COR-L47 (cell line): ENCODE results near the gene TYSND1.
"Not testable (repeated sequence)": the region's sequence is repeated elsewhere in the genome, so short reads cannot be mapped to it uniquely, and the experiment has no call there.

ENCODE experiments used
- DNase-seq: peaks from one replicate; lab custom pipeline; 2025; lab: John Stamatoyannopoulos, UW

The TYSND1 gene, protein sequence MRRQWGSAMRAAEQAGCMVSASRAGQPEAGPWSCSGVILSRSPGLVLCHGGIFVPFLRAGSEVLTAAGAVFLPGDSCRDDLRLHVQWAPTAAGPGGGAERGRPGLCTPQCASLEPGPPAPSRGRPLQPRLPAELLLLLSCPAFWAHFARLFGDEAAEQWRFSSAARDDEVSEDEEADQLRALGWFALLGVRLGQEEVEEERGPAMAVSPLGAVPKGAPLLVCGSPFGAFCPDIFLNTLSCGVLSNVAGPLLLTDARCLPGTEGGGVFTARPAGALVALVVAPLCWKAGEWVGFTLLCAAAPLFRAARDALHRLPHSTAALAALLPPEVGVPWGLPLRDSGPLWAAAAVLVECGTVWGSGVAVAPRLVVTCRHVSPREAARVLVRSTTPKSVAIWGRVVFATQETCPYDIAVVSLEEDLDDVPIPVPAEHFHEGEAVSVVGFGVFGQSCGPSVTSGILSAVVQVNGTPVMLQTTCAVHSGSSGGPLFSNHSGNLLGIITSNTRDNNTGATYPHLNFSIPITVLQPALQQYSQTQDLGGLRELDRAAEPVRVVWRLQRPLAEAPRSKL

DNA sequence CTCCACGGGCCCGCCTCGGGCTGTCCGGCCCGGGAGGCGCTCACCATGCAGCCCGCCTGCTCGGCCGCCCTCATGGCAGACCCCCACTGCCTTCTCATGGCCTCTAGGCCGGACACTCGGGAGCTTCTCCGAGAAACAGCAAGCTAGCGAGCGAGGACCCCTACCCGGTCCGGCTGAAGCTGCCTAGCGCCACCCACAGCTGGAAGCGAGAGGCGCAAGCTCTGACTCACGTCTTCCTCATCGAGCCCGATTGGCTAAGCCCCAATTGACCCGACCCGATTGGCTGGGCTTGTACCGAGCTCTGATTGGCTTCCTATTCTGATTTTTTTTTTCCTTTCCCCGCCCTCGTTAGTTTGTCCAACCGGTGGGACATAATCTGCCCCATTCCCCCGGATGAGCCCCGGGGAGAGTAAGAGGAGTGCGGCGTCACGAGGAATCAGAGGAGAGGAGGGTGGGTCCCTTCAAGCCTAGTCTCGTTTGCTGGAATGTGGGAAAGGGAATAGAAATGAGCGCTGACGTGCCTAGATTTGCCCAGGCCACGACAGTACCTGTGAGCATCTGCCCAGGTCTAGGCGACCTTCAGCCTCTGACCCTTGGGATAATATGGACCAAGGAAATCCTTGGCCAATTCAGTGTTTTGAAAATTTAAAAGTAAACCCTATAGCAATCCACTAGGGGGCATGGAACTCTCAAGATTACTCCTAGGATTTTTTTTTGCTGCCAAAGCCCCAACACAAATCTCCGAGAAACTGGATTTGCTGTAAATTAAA, at the start of gene TYSND1:
Gene TYSND1, minus strand, starts transcription at position 212 of the 770 bp plus-strand sequence. Its CDS starts 114 bp downstream, at position 98.
- peak; percentile 93 for DNase-seq

DNA sequence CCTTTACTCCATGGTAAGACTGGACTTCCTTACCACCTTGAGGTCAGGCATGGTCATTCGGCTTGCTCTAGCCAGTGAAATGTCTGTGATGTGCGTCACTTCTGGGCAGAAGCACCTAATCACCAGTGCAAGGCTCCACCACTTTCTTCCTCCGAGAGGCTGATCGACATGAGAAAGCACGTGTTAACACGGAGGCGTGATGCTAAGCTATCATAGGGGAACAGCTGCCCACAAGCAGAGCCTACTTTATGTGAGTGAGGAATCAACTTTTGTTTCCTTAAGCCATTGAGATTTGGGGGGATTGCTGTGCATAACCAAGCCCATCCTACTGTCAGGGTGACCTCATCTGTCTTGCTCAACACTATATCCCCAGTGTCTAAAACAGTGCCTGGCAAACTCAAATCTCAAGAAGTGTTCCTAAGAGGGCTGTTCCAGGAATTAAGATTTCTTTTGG, 46.9 kb upstream of the TYSND1 start:
- DNase-seq, result no peak

DNA sequence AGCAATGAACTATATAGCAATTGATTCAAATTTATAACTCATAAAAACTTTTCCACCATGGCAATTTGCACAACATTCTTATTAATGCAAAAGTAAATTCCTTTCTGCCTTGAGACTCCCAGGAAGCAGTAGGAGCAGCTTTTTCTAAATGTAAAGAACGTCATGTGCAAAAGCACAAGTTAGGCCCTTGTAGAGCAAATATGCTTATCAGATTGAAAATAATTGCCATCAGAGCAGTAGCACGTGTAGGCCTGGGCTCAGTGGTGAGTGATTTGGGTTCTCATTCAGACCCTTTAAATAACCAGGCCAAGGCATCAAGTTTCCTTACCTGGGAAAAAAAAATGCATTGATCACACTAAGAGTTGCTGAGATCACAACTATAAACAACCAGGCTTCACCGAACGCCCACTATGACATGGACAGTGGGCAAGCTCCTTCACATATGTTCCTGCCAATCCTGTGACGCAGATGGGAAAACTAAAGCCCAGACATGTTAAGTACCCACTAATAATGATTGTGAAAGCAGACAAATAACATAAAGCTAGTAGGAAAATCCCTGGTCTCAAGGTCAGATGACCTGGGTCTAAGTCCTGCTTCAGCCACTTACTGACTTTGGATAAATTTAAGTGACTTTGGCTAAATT, 45.9 kb upstream of the TYSND1 start:
- no peak for DNase-seq

DNA sequence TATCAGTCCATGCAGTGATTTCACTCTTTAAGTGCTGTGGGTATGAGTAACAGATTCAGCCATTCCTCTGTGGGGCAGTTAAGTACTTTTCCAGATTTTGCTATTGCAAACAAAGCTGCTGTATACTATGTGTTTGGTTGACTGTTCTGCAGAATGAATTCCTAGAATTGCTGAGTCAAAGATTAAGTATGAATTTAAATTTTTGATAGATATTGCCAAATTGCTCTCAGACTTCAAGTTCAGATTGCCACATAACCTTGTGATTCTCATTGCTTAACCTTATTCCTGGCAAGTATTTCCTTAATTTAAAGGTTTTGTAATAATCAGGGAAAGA, 45.4 kb upstream of the TYSND1 start:
- no peak for DNase-seq

DNA sequence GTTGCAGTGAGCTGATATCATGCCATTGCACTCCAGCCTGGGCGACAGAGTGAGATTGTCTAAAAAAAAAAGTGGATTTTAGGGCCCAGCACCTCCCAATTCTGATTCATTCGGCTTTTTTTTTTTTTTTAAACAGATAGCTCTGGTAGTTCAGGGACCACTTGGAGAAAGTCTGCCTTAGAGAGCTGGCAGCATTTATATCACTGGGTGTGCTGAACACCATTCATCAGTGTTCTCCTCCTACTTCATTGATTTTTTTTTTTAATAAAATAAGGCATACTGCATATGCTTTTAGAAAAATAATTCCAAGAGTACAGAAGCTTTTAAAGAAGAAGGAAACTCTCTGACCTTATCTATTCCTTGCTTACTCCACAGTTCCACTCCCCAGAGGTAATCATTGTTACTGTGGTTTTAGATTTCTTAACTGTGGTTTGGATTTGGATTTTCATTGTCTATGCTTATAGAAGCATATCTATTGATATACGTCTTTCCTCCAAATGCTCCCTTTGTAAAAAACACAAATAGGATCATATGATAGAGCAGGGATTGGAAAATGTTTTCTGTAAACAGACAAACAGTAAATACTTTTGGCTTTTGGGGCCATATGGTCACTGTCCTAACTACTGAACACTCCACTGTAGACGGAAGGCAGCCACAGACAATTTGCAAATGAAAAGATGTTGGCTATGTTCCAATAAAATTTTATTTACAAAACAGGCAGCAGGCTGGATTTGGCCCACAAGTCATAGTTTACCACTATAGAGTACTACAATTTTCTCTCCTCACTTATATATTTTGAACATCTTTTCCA, 44.9 kb upstream of the TYSND1 start:
- DNase-seq, result no peak

DNA sequence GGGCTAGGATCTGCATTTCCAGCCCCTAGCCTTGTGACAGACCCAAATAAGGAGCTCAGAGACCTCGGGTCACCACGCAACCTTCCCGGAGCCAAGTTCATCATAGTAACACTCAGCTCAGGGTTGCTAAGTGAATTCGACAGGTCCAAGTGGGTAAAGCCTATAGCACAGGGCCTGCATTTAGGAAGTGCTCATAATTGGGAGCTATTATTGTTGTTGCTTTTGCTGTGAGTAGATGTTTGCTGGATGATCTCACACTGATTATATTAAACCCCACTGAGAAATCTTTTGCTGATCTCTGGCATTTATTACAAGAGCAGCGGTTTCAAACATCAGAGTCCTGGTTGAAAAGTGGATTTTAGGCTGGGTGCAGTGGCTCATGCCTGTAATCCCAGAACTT, 44.1 kb upstream of the TYSND1 start:
- DNase-seq, result no peak

DNA sequence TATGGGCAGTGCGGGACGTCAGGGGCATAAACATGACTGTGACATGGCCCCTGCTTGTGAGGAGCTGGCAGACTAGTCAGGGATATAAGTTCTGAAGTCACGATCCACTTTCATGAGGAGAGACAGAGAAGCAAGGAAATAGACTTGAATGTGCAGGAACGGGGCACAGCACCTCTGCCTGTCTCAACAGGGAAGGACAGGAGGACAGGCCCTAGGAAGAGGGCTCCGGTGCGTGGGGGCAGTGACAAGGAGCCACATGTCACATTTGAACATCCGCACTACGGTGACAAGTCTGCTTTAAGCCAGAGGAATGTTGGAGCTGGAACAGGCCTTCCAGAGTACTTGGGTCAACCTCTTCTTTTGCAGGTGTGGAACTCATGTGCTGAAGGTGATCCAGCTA, 43.6 kb upstream of the TYSND1 start:
- DNase-seq, result no peak

DNA sequence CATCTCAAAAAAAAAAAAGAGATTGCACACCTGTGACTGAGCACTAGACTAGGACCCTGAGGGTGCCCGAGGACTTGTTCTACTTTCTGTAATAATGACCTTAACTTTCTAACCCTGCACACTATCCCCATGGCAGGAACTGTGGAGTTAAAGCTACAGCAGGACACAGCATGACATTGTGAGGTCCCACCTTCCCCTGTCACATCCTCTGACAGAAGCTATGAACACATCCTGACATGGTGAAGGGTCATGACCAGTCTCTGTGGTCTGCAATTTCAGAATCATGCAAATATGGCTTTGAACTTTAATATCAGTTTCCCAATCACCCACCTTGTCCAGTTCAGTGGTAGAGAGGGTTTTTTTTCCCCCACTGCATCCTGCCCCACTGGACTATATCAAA, 42.3 kb upstream of the TYSND1 start:
- no peak for DNase-seq

DNA sequence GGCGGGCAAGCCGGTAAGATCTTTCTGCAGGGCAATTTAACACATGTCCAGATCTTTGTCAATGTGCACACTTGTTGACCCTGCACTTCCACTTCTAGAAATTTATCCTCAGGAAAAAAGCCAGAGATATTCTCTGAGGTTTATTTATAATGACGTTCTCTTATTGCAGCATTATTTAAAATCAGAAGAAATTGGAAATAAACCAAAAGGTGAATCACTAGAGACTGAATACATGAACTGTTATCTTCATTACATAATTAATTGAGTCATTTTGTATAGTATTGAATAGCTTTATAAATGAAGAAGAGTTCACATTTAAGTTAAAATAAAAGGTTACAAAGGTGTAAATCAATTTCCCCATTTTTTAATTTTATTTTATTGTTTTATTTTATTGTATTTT, 40.1 kb upstream of the TYSND1 start:
- DNase-seq, result no peak

DNA sequence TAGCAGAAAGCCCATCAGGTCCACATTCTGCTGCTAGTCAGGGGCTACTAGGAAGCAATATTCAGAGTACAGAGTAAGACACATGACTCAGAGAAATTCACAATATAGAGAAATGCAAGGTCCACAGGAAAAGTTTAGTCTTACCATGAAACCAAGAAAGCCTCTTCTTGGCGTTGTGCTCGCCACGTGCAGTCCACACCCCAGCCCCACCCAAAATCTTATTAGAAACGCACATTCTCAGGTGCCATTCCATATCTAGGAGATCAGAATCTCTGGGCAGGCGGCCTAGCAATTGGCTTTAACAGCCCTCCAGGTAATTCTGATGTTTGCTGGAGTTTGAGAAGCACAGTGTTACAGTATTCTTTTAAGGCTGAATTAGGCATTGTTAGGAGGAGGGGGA, 39.6 kb upstream of the TYSND1 start:
- DNase-seq, result no peak

DNA sequence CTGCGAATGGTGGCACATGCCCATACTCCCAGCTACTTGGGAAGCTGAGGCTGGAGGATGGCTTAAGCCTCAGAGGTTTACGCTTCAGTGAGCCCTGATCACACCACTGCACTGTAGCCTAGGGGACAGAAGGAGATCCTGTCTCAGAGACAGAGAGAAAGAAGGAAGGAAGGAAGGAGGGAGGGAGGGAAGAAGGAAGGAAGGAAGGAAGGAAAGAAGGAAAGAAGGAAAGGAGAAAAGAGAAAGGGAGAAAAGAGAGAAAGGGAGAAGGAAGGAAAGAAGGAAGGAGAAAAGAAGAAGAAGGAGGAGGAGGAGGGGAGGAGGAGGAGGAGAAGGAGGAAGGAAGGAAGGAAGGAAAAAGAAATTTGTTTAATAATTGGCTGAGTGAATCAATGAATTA, 36.8 kb upstream of the TYSND1 start:
- DNase-seq, result no peak

DNA sequence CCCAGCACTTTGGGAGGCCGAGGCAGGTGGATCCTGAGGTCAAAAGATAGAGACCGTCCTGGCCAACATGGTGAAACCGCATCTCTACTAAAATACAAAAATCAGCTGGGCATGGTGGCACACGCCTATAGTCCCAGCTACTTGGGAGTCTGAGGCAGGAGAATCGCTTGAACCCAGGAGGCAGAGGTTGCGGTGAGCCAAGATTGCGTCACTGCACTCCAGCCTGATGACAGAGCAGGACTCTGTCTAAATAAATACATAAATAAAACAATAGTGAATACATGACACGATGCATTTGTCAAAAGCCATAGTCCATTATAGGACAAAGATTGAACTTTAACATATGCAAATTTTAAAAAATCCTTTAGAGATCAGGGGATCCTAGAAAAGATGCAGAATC, 32.7 kb upstream of the TYSND1 start:
- DNase-seq, result not testable (repeated sequence)

DNA sequence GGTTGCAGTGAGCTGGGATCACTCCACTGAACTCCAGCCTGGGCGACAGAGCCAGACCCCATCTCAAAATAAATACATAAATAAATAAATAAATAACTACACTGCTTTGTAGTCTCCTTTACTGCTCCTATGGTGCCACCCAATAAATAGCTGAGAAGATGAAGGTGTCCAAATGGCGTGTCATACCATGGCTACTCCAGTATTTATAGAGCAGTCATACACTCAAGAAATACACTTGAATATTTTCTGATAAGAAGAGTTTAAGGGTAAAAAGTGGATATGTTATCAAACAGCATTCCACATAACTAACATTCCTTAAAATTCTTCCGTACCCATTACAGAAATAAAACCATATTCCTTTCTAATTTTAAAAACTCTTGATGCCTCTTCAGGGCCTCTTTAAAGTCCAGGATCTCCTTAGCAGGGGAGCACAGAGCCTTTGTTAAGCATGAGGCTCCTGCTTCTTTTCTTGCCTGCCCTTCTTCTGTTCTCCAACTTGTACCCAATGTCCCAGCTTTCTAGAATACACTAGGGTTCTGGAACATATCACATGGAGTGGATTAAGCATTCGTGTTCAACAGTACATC, 31.7 kb upstream of the TYSND1 start:
- no peak for DNase-seq

DNA sequence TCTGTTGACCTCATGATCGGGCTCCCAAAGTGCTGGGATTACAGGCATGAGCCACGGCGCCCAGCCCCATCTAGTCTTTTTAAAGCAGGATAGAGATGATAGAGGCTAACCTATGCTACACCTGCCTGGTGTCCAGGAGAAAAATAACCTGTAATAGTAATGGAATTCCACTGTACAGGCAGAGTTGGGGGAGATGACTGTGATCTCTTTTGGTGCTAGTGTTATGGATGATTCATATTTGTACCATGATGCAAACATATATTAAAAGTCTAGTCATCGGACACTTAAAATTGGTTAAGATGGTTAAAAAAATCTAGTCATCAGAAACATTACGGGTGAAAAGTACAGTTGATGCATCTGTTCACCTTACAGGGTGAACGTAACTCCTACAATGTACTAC, 29.9 kb upstream of the TYSND1 start:
- no peak for DNase-seq

DNA sequence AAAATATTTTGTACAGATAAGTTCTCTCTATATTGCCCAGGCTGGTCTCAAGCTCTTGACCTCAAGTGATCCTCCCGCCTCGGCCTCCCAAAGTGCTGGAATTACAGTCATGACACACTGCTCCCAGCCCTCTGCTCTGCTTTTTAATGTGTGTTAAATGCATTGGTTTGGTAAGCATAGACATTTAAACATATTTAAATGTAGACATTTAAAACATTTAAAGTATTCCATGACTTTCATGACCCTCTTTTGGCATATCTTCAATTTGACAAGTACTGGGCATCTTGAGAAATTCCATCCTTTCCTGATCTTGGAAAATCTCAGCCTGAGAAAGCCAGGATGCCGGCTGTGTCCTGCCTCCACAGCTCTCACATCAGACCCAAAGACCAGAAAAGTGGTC, 29.0 kb upstream of the TYSND1 start:
- no peak for DNase-seq

DNA sequence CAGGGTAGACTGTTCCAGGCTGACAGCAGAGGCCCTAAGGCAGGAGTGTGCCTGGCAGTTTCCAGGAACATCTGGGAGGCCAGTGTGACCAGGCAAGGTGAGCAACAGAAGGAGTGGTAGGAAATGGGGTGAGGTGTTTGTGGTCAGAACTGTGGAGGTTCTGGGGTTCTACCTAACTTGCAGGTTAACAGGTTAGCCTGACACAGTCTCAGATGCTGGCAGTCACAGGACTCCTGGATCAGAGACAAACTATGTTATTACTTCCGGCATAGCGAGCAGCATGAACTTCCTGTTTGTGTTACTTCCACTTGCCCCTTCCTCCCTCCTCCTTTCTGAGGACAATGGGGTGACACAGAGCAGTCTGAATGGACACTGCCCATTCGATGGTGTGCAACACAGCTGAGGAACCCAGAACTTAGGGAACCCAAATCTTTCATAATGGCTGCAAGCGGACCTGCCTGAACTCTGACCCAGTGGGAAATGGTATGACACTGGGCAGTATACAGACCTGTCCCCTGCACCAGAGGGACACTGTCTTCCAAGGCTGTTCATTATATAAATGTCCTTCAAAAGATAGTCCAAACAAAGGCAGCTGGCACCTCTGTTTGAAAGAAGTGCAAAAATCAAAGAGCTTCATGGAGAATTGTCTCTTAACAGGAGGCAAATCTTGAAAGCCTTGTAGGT, 27.7 kb upstream of the TYSND1 start:
- no peak for DNase-seq

DNA sequence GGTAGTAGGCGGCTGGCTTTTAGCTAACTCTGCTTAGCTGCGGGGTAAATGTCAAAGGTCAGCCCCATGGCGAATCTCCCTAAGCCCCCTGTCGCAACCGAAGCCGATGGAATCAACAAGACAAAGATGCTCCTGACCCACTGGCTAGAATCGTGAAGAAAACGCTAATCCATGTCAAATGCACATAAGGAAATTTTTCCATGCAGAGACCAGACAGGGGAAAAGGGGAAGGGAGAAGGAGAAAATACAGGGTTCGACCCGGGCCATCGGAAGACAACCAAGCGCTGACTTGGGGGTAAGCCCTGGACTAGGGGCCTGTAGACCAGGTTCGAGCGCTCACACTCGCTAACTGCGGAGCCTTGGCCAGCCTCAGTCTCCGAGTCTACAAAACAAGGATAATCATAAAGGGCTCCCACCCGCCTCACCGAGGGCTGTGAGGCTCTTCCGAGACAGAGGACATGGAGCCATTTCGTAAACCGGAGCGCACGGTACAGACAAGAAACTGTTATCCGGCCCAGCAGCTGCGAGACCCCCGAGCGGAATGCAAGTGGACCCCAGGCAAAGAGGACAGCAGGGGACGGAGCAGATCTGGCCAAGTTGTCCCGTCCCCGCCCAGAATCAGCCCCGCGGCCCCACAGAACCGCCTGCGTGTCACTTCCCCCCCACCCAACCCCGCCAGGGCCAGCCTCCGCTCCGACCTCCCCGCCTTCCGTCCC, 23.3 kb upstream of the TYSND1 start:
- DNase-seq, result no peak

DNA sequence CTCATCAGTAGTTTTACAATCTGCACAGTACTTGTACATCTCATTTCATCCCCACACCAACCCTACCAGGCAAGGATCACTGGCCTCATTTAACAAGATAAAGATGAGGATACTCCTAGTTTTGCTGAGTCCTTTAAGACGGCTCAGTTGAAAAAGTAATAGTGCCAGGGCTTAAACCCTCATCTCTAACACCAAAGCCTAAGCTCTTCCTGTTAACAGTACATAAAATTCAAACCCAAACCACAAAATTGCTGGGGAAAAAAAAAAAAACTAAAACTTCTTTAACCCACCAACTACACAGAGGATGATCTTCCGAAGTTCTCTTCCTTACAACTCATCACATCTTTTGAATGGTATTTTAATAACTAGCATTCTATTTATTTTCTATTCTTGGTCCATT, 22.5 kb upstream of the TYSND1 start:
- DNase-seq, result no peak

DNA sequence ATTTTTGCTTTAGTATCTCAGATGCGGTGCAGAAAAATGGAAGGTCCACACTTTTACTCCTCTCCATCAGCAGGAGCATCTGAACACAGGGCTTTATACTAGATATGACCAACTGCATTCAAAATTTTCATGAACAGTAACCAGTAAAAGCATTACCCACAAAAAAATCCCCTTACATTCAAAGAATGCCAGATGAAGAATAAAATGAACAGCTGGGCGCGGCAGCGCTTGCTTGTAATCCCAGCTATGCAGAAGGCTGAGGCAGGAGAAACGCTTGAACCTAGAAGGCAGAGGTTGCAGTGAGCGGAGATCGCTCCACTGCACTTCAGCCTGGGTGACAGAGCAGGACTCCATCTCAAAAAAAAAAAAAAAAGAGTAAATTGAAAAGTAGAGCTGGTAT, 20.7 kb upstream of the TYSND1 start:
- DNase-seq, result no peak

DNA sequence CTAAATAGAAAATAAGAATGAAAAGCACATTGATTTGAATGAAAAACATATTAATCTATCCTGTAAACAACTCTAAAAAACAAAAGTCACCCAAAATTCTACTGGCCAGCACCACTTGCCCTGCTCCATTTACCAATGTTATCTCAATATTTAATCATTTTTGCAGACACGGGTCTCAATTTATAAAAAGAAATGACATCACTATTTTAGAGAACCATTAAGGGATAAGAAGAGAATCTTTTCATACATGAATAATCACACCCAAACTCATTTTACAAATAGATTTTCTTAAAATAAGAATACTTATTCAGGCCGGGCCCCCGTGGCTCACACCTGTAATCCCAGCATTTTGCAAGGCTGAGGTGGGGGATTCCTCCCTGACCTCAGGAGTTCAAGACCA, 19.9 kb upstream of the TYSND1 start:
- no peak for DNase-seq
